SIG-M5 (cell line): ENCODE data around the gene PALLD.
"Not testable (repeated sequence)": the region's sequence is repeated elsewhere in the genome, so short reads cannot be mapped to it uniquely, and the experiment has no call there.

ENCODE experiments used
- DNase-seq: peaks from one replicate; lab custom pipeline; 2025; lab: John Stamatoyannopoulos, UW

The PALLD gene

GRCh38 chr4:168491563-168491962 is 5.3 kb upstream of the PALLD start:
- no peak for DNase-seq

DNA sequence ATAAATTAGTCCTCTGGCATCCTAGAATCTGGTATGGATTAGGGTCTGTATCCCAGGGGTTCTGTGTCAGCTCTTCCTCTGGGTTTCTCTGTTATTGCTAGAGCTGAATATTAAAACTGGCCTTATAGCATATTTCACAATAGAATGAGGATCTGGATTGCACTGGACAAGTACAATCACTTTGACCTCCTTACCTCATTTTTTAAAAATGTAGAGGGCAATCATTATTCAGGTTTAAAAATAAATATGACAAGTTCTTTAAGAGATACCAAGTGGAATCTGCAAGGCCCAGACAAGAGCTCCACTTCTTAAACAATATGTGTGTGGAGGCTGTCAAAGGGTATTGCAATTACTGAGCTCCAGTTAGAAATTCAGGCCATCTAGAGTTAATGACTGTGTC is 1.4 kb downstream of the PALLD start:
- DNase-seq, result no peak

DNA sequence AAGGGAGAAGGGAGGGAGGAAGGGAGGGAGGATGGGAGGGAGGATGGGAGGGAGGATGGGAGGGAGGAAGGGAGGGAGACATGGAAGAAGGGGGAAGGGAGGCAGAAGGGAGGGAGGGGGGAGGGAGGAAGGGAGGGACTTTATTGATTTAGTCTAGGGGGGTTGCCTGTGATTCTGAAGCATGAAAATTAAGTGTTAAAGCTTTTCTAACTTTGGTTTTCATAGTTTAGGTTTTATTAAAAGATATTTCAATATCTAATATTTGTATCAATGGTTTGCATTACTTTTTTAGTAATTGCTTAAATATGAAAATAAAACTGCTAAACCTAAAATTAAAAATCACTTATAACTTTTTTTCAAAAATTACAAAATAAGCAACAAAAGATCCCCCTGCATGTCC is 2.4 kb downstream of the PALLD start:
- DNase-seq, result no peak

GRCh38 chr4:168501407-168501806 is 4.6 kb downstream of the PALLD start:
- DNase-seq, result no peak

- DNase-seq, result no peak
Measured at GRCh38 chr4:168502861-168503260, 6.0 kb downstream of the PALLD start.

DNA sequence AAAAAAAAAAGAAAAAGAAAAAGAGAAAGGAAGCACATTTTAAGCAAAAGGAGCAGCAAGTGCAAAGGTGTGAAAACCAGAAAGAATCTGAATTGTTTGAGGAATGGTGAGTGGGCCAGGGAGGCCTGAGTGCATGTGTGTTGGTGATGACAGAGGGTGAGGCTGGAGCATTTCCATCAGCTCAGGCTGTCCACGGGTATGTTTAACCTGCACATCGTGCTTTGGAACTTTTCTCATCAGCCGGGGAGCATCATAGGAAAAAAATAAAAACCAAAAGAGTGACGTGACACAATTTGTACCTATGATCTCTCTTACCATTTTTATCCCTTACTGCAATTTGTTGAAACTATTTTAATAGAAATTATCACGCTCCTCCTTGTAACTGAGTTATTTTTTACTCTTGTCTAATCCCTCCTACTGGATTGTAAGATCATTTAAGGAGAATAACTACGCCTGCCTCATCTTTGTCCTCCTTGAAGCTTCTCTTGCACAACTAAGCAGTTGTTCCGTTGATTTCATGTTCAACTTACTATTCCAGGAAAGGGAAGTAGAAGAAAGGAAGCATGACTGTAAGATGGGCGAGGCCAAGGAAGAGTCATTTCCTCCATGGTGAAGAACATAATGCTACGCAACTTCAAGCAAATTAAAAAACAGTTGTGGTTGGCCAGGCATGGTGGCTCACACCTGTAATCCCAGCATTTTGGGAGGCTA is 7.0 kb downstream of the PALLD start:
- peak; percentile 79 for DNase-seq

- DNase-seq, result no peak
Measured at GRCh38 chr4:168504526-168504925, 7.7 kb downstream of the PALLD start.

DNA sequence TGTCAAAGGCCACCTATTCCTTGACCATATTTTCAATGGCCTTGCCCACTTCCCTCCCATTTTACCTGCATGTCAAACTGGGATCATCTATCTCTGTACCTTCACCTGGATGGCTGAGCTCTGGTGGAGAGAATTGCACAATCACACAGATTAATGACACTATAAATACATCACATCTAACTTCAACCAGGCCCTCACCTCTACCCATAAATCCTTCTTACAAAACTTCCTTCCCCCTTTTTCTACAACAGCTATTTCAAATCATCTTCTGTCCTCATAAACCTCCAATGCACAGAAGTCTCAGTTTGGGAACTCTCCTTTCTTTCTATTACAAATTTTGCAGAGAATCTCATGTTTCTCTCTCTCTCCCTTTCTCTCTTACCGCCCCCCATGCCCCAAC is 9.2 kb downstream of the PALLD start:
- no peak for DNase-seq

- DNase-seq, result no peak
Measured at GRCh38 chr4:168507178-168507815, 10.4 kb downstream of the PALLD start.

DNA sequence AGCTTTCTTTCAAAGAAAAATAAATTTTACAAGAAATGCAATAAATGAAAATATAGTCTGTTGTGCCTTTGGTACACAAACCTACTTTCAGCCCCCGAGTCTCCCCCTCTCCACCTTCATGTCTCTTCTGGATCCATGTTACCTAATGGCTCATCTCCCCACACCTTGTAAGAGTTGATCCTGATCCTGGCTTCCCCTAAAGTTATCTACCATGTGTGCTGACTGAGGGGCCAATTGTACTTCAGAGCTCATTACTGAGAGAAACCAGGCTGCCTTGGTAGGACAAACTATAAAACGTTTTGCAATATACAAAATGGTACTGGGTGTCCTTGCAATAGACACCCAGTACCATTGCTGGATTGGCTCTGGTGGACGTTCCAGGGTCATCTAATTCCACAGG is 11.8 kb downstream of the PALLD start:
- no peak for DNase-seq

DNA sequence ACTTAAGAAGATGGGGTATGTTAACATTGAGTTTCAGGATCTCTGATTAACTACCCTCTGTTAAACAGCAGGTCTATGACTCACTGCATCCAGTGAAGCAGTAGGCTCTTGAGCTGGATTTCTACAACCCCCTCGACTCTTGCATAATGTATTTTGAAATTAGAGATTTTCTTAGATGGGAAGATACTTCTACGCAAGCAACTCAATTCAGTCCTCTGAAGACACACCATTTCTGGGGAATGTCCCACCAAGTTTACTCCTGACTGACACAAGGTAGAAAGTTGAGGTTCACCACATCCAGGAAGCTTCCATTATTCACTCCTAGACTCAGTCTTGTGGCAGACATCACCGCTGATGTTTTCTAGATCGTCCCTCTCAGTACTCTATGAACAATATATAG is 12.9 kb downstream of the PALLD start:
- DNase-seq, result no peak

DNA sequence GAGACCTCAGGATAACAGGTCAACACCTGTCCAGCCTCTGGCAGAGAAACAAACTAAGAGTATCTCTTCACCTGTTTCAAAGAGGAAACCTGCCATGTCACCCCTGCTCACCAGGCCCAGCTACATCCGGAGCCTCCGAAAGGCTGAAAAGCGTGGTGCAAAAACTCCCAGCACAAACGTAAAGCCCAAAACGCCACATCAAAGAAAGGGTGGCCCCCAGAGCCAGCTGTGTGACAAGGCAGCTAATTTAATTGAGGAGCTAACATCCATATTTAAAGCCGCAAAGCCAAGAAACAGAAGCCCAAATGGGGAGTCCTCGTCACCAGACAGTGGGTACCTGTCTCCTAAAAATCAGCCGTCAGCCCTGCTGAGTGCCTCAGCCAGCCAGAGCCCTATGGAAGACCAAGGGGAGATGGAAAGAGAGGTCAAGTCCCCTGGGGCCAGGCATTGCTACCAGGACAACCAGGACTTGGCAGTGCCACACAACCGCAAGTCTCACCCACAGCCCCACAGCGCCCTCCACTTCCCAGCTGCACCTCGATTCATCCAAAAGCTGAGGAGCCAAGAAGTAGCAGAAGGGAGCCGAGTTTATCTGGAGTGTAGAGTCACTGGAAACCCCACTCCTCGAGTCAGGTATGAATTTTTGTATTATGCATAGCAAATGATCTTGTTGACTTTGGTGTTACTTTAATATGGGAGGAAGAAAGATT is 15.1 kb downstream of the PALLD start:
- DNase-seq, result no peak

DNA sequence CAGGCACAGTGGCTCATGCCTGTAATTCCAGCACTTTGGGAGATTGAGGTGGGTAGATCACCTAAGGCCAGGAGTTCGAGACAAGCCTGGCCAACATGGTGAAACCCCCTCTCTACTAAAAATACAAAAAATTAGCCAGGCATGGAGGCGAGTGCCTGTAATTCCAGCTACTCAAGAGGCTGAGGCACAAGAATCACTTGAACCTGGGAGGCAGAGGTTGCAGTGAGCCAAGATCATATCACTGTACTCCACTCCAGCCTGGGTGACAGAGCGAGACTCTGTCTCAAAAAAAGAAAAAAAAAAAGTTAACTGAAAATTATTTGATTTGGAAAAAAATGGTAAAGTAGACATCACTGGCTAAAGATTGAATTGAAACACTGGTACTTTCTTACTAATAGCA is 17.0 kb downstream of the PALLD start:
- DNase-seq, result not testable (repeated sequence)

GRCh38 chr4:168514249-168514852 is 17.5 kb downstream of the PALLD start:
- no peak for DNase-seq

DNA sequence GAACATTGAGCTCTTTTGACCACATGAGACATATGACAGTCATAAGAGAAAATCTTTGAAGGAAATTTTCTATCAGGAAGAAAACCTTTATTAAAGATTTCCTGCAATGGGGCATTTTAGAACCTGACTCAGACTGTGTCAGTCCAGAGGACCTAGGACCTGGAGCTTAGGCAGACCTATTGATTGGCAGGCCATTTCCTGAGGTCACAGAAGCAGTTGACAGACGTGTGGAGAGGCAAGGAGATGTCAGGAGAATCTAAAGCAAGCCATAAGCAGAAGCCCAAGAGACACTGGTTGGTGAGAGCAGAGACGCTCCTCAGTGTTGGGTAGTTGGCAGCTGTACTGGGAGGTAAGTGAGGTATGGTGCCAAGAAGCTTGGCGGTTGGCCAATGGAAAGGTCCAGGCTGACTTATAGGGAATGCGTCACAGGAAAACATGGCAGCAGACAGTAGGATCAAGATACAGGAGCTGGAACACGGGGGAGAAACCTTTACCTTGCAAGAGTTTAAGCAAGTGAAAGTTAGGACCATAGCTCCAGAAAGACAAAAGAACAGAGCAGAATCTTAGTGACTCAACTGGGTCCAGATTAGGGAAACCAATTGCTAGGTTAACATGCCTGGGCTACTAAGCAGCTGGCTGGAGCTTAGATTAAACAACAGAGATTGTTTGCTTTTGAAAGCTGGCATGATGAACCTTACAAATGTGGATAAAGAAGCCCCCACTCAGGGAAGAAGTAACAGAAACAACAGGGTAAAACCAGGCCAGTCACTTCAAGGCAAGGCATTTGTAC is 18.6 kb downstream of the PALLD start:
- DNase-seq, result no peak

DNA sequence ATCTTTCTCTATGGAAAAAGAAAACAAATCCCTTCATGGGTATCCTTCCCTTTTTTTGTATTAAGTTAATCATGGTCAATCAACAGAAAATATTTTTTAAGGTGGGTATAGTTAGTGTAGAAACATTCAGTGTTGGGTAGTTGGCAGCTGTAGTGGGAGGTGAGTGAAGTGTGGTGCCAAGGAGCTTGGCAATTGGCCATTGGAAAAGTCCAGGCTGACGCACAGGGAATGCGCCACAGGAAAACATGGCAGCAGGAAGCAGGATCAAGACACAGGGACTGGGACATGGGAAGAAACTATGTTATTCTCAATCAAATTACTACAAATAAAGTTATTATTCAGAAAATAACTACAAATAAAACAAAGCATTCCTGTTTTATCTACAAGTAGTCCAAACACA is 20.0 kb downstream of the PALLD start:
- no peak for DNase-seq

GRCh38 chr4:168519576-168519975 is 22.7 kb downstream of the PALLD start:
- DNase-seq, result no peak

GRCh38 chr4:168521721-168522120 is 24.9 kb downstream of the PALLD start:
- no peak for DNase-seq

- DNase-seq, result no peak
Measured at GRCh38 chr4:168522356-168522755, 25.5 kb downstream of the PALLD start.

- no peak for DNase-seq
Measured at GRCh38 chr4:168522829-168523489, 26.1 kb downstream of the PALLD start.

- DNase-seq, result no peak
Measured at GRCh38 chr4:168524006-168524405, 27.2 kb downstream of the PALLD start.

GRCh38 chr4:168524897-168525296 is 28.0 kb downstream of the PALLD start:
- DNase-seq, result no peak
